A549 (cell line): ENCODE results near the gene UBN1. TPM values are rescaled to one million over a fixed set of nuclear protein-coding genes. Genes with fewer than 3 reads are reported as not detected.

Source experiments
- ATAC-seq, 2 experiments: fragments of 200-7000 bp in 1 of 2; fragments of >200 bp in 1 of 2; cut with Nextera tagmentation in 1 of 2; cut with Tn5 transposase in 1 of 2; 3 replicates each; pipeline versions ENCODE4 v1.8.0 to v1.9.1; 2018 to 2020; ENCODE audit warnings: mild to moderate bottlenecking in 1 of 2, moderate library complexity in 1 of 2
- CTCF ChIA-PET: fragments of 300-600 bp; sonication (Branson Sonifier 250); formaldehyde crosslinking; extraction: SDS; loops from one replicate; lab custom pipeline; 2021; ENCODE audit warnings: antibody characterized with exemption, inconsistent platforms; lab: Yijun Ruan, JAX
- POLR2A ChIA-PET: fragments of 350-600 bp; formaldehyde crosslinking; extraction: SDS; loops from one replicate; lab custom pipeline; 2021; ENCODE audit warnings: antibody characterized with exemption, inconsistent platforms; lab: Yijun Ruan, JAX
- DNase-seq, 2 experiments: peaks; one replicate each; pipeline versions ENCODE4 v3.0.0 to v3.0.0-alpha.2; 2011 to 2016; ENCODE audit warnings: low read depth in 1 of 2, low spot score in 1 of 2
- FAIRE-seq: peaks from 2 replicates; lab custom pipeline; 2011; peaks lifted over from hg19 to GRCh38; lab: Jason Lieb, UNC
- H3K27ac ChIP-seq, 2 experiments: fragments of >200 bp; sonication (Bioruptor Twin); formaldehyde crosslinking; 3 replicates each; pipeline ENCODE4 v1.5.1; 2016 to 2017
- H3K4me1 ChIP-seq: fragments of >200 bp; sonication (Bioruptor Twin); formaldehyde crosslinking; 3 replicates; pipeline ENCODE4 v1.6.1; 2016
- H3K4me2 ChIP-seq: fragments of >200 bp; sonication (Bioruptor Twin); formaldehyde crosslinking; 3 replicates; pipeline ENCODE4 v1.6.1; 2016
- H3K4me3 ChIP-seq: fragments of >200 bp; sonication (Bioruptor Twin); formaldehyde crosslinking; 3 replicates; pipeline ENCODE4 v1.5.1; 2016
- H3K9me3 ChIP-seq: fragments of >200 bp; sonication (Bioruptor Twin); formaldehyde crosslinking; 3 replicates; pipeline ENCODE4 v1.6.1; 2016
- CBX2 ChIP-seq: fragments of 200-600 bp; sonication (generic); IDR thresholded peaks from 2 replicates; pipeline ENCODE4 v1.6.1; 2016; ENCODE audit warnings: low read depth, mild to moderate bottlenecking, borderline replicate concordance
- CEBPB ChIP-seq, 2 experiments: fragments of >200 bp in 1 of 2; sonication (Bioruptor Twin) in 1 of 2; formaldehyde crosslinking in 1 of 2; IDR thresholded peaks; 2 replicates each; pipeline ENCODE4 v1.6.1; 2012 to 2016
- FOSB ChIP-seq: fragments of 250-450 bp; sonication (Bioruptor Pico); IDR thresholded peaks from 2 replicates; pipeline ENCODE4 v1.5.0; 2020; ENCODE audit warnings: mild to moderate bottlenecking, moderate library complexity
- FOXS1 ChIP-seq: fragments of 250-450 bp; sonication (Bioruptor Pico); IDR thresholded peaks from 2 replicates; pipeline ENCODE4 v1.5.0; 2020; ENCODE audit warnings: mild to moderate bottlenecking, moderate library complexity
- HDAC2 ChIP-seq: fragments of 200-600 bp; sonication (generic); IDR thresholded peaks from 2 replicates; pipeline ENCODE4 v1.6.1; 2016
- JUNB ChIP-seq: fragments of >200 bp; sonication (Bioruptor Twin); formaldehyde crosslinking; IDR thresholded peaks from 2 replicates; pipeline ENCODE4 v1.6.1; 2016
- KDM5A ChIP-seq: fragments of 200-600 bp; sonication (generic); IDR thresholded peaks from 2 replicates; pipeline ENCODE4 v1.6.1; 2016; ENCODE audit warnings: antibody characterized with exemption, mild to moderate bottlenecking
- MAZ ChIP-seq: fragments of 150-350 bp; IDR thresholded peaks from 2 replicates; pipeline ENCODE4 v1.6.1; 2014; ENCODE audit warnings: antibody characterized with exemption, low read depth, low read length, borderline replicate concordance
- MYC ChIP-seq: IDR thresholded peaks from 2 replicates; pipeline ENCODE4 v1.6.1; 2012; ENCODE audit warnings: mild to moderate bottlenecking, inconsistent platforms, low read length, improper control_type of control experiment, borderline replicate concordance
- POLR2A ChIP-seq: IDR thresholded peaks from 2 replicates; pipeline ENCODE4 v1.6.1; 2012; ENCODE audit warnings: mild to moderate bottlenecking, low read length
- RAD21 ChIP-seq, 2 experiments: fragments of >200 bp in 1 of 2; sonication (Bioruptor Twin) in 1 of 2; formaldehyde crosslinking in 1 of 2; IDR thresholded peaks in 1 of 2; conservative IDR thresholded peaks in 1 of 2; 2 replicates in 1 of 2; 3 replicates in 1 of 2; pipeline ENCODE4 v1.6.1; 2012 to 2018; ENCODE audit warnings: inconsistent platforms in 1 of 2
- RARB ChIP-seq: fragments of 250-450 bp; sonication (Bioruptor Pico); IDR thresholded peaks from 2 replicates; pipeline ENCODE4 v1.8.0; 2021; ENCODE audit warnings: mild to moderate bottlenecking, moderate library complexity
- RCOR1 ChIP-seq: fragments of 150-350 bp; IDR thresholded peaks from 2 replicates; pipeline ENCODE4 v1.6.1; 2014; ENCODE audit warnings: antibody characterized with exemption, low read length, low read depth
- RNF2 ChIP-seq: fragments of 200-600 bp; sonication (generic); IDR thresholded peaks from 2 replicates; pipeline ENCODE4 v1.6.1; 2016; ENCODE audit warnings: low read depth, mild to moderate bottlenecking, antibody characterized with exemption, moderate library complexity, borderline replicate concordance
- SMC3 ChIP-seq: fragments of >200 bp; sonication (Bioruptor Twin); formaldehyde crosslinking; IDR thresholded peaks from 3 replicates; pipeline ENCODE4 v1.6.1; 2018; ENCODE audit warnings: inconsistent platforms
- TP53 ChIP-seq: fragments of 250-450 bp; sonication (Bioruptor Pico); IDR thresholded peaks from 2 replicates; pipeline ENCODE4 v1.5.0; 2021; ENCODE audit warnings: mild to moderate bottlenecking, moderate library complexity
- ZNF302 ChIP-seq: fragments of 250-450 bp; sonication (Bioruptor Pico); IDR thresholded peaks from 2 replicates; pipeline ENCODE4 v1.9.0; 2021; ENCODE audit warnings: inconsistent platforms, mild to moderate bottlenecking, moderate library complexity
- ZSCAN20 ChIP-seq: fragments of 250-450 bp; sonication (Bioruptor Pico); IDR thresholded peaks from 2 replicates; pipeline ENCODE4 v1.8.0; 2022; ENCODE audit warnings: mild to moderate bottlenecking, moderate library complexity
- WGBS: methylation state at CpG from one replicate; pipeline ENCODE4 v1.1.6; 2017; ENCODE audit errors: missing lambda C conversion rate; 5-methylcytosine and 5-hydroxymethylcytosine counted together
- polyA plus RNA-seq, 4 experiments: library from polyadenylated mRNA; depleted of rRNA in 3 of 4; stranded (reverse); fragments of >200 nt; fragmentation: RNase III in 1 of 4; extraction: RNeasy Plus Mini Kit Qiagen cat#74134 plus additional on column Dnase treatment in 1 of 4; gene quantifications; 2 replicates in 3 of 4; 3 replicates in 1 of 4; pipeline ENCODE4 v1.2.3, GENCODE V29; 2011 to 2017
- TF ChIP-seq, protein P1 (sequence below): fragments of 450-650 bp; IDR thresholded peaks from 2 replicates; pipeline ENCODE4 v1.6.1; 2014; ENCODE audit warnings: antibody characterized with exemption
- TF ChIP-seq, protein P2 (sequence below): IDR thresholded peaks from 2 replicates; pipeline ENCODE4 v1.6.1; 2012; ENCODE audit warnings: low read depth, borderline replicate concordance
- TF ChIP-seq, protein P3 (sequence below): IDR thresholded peaks from 2 replicates; pipeline ENCODE4 v1.6.1; 2012
- TF ChIP-seq, protein P4 (sequence below): fragments of 250-450 bp; sonication (Bioruptor Pico); IDR thresholded peaks from 2 replicates; pipeline ENCODE4 v1.5.0; 2021; ENCODE audit warnings: mild to moderate bottlenecking, moderate library complexity, borderline replicate concordance
- TF ChIP-seq, protein P5 (sequence below): fragments of 250-450 bp; sonication (Bioruptor Pico); IDR thresholded peaks from 2 replicates; pipeline ENCODE4 v1.5.0; 2020; ENCODE audit warnings: low read depth, mild to moderate bottlenecking, moderate library complexity
- TF ChIP-seq, protein P6 (sequence below): fragments of >200 bp; sonication (Bioruptor Twin); formaldehyde crosslinking; IDR thresholded peaks from 3 replicates; pipeline ENCODE4 v1.6.1; 2016

The UBN1 gene
- polyA plus RNA-seq, 2 of the 4 experiments (the other 2 are of a cell fraction) = 14.2 to 20.0 TPM

DNA sequence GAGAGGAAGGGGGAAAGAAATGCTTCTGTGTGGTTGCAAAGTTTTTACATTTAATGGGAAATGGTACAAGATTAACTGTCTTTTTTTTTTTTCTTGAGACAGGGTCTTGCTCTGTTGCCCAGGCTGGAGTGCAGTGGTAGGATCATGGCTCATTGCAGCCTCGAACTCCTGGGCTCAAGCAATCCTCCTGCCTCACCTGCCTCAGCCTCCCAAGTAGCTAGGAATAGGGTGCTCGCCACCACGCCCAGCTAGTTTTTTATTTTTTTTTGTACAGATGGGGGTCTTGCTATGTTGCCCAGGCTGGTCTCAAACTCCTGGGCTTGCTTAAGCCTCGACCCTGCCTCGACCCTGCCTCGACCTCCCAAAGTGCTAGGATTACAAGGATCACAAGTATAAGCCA lies 41.0 kb upstream of the UBN1 start:
- DNase-seq (no peak), ATAC-seq (no peak), FAIRE-seq (no peak)
- POLR2A ChIA-PET = no interaction called here
- no peak overlapping the region for H3K4me3 ChIP-seq
- no peaks in the 10 kb centered on the region for H3K9me3 ChIP-seq
- WGBS = 93% methylated on average over 6 of the region's 6 CpGs
- H3K4me1 ChIP-seq = peaks cover 14% of the 10 kb centered on the region
- TF ChIP-seq HDAC2 (no peak), FOXS1 (CRISPR knock-in tag) (no peak), TP53 (CRISPR knock-in tag) (no peak), ZNF302 (CRISPR knock-in tag) (no peak), MYC (no peak), MAZ (no peak), POLR2A (no peak), RCOR1 (no peak), RNF2 (no peak), ZSCAN20 (CRISPR knock-in tag) (no peak), JUNB (no peak), FOSB (CRISPR knock-in tag) (no peak), CEBPB (IDR thresholded peaks at IDR 0.05) (no peak), KDM5A (no peak), CBX2 (no peak)
- TF ChIP-seq, protein P1, sequence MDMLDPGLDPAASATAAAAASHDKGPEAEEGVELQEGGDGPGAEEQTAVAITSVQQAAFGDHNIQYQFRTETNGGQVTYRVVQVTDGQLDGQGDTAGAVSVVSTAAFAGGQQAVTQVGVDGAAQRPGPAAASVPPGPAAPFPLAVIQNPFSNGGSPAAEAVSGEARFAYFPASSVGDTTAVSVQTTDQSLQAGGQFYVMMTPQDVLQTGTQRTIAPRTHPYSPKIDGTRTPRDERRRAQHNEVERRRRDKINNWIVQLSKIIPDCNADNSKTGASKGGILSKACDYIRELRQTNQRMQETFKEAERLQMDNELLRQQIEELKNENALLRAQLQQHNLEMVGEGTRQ = no peak
- TF ChIP-seq, protein P2, sequence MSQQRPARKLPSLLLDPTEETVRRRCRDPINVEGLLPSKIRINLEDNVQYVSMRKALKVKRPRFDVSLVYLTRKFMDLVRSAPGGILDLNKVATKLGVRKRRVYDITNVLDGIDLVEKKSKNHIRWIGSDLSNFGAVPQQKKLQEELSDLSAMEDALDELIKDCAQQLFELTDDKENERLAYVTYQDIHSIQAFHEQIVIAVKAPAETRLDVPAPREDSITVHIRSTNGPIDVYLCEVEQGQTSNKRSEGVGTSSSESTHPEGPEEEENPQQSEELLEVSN = no peak
- TF ChIP-seq, protein P3, sequence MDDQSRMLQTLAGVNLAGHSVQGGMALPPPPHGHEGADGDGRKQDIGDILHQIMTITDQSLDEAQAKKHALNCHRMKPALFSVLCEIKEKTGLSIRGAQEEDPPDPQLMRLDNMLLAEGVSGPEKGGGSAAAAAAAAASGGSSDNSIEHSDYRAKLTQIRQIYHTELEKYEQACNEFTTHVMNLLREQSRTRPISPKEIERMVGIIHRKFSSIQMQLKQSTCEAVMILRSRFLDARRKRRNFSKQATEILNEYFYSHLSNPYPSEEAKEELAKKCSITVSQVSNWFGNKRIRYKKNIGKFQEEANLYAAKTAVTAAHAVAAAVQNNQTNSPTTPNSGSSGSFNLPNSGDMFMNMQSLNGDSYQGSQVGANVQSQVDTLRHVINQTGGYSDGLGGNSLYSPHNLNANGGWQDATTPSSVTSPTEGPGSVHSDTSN = no peak
- CTCF ChIA-PET = no interaction called here
- no peak overlapping the region for H3K4me2 ChIP-seq
- no peak overlapping the region for H3K27ac ChIP-seq

DNA sequence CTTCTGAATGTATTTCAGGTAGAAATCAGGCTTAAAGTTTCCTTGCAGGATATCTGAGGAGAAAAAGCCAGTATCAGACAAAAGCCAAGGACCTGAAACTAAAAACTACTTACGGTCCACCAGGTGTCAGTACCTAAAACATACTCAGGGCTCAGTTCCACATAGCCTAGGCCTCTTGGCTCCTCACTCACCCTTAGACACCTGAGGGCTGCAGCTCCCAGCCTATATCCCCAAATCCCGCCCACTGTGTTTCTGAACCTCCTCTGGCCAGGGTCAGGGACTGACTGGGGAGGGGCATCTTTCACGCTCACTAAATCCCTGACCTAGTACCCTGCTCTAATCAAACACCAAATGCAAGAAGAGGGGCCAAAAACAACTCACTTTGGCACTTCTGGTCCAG lies 36.0 kb upstream of the UBN1 start:
- no peak for FAIRE-seq
- Histone ChIP-seq H3K9me3 (no peaks in the 10 kb centered on the region), H3K4me3 (no peak overlapping the region), H3K27ac (no peak overlapping the region), H3K4me1 (no peaks in the 10 kb centered on the region), H3K4me2 (no peak overlapping the region)
- 93% methylated on average over 3 of the region's 3 CpGs for WGBS
- POLR2A ChIA-PET = no interaction called here
- peak; percentile 43 to 49; a peak in 4 of 6 replicates for ATAC-seq
- TF ChIP-seq RAD21 (conservative IDR thresholded peaks at IDR 0.05 in 1 of 2, IDR thresholded peaks at IDR 0.05 in 1 of 2) (no peak), RARB (no peak), CBX2 (no peak), SMC3 (no peak)
- TF ChIP-seq, protein P4, sequence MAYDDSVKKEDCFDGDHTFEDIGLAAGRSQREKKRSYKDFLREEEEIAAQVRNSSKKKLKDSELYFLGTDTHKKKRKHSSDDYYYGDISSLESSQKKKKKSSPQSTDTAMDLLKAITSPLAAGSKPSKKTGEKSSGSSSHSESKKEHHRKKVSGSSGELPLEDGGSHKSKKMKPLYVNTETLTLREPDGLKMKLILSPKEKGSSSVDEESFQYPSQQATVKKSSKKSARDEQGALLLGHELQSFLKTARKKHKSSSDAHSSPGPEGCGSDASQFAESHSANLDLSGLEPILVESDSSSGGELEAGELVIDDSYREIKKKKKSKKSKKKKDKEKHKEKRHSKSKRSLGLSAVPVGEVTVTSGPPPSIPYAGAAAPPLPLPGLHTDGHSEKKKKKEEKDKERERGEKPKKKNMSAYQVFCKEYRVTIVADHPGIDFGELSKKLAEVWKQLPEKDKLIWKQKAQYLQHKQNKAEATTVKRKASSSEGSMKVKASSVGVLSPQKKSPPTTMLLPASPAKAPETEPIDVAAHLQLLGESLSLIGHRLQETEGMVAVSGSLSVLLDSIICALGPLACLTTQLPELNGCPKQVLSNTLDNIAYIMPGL (CRISPR knock-in tag) = no peak
- TF ChIP-seq, protein P5, sequence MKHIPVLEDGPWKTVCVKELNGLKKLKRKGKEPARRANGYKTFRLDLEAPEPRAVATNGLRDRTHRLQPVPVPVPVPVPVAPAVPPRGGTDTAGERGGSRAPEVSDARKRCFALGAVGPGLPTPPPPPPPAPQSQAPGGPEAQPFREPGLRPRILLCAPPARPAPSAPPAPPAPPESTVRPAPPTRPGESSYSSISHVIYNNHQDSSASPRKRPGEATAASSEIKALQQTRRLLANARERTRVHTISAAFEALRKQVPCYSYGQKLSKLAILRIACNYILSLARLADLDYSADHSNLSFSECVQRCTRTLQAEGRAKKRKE (CRISPR knock-in tag) = no peak
- TF ChIP-seq, protein P2 = no peak
- TF ChIP-seq, protein P6, sequence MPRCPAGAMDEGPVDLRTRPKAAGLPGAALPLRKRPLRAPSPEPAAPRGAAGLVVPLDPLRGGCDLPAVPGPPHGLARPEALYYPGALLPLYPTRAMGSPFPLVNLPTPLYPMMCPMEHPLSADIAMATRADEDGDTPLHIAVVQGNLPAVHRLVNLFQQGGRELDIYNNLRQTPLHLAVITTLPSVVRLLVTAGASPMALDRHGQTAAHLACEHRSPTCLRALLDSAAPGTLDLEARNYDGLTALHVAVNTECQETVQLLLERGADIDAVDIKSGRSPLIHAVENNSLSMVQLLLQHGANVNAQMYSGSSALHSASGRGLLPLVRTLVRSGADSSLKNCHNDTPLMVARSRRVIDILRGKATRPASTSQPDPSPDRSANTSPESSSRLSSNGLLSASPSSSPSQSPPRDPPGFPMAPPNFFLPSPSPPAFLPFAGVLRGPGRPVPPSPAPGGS = no peak
- CTCF ChIA-PET = interaction anchor here (1.0 to 1.2 kb wide), 3 partner anchors 8 to 145 kb away, joined by 3 to 4 read pairs (median 3); partner anchors contain the start of gene ROGDI
- no peak for DNase-seq
